Cardiac muscle cell (in vitro differentiated cells and primary cell): ENCODE data around the gene UQCR10. TPM values are rescaled to one million over a fixed set of nuclear protein-coding genes. Genes with fewer than 3 reads are reported as not detected.

Experiments
- DNase-seq, 2 donors: peaks; one replicate each; pipeline versions ENCODE4 v3.0.0 to v3.0.0-alpha.2; 2010 to 2017; ENCODE audit warnings: low read depth in 1 of 2, low spot score in 1 of 2
- H3K27ac ChIP-seq: fragments of 200-600 bp; sonication (generic); 2 replicates; pipeline ENCODE4 v1.5.1; 2016
- H3K27me3 ChIP-seq: fragments of 200-600 bp; sonication (generic); 2 replicates; pipeline ENCODE4 v1.6.0; 2016; ENCODE audit warnings: control low read depth
- H3K36me3 ChIP-seq: fragments of 200-600 bp; sonication (generic); 2 replicates; pipeline ENCODE4 v1.5.1; 2016; ENCODE audit warnings: control low read depth
- H3K4me1 ChIP-seq: fragments of 200-600 bp; sonication (generic); 2 replicates; pipeline ENCODE4 v1.8.1; 2017; ENCODE audit warnings: low read depth, mild to moderate bottlenecking, mixed run types
- H3K4me3 ChIP-seq: fragments of 200-600 bp; sonication (generic); 2 replicates; pipeline ENCODE4 v1.5.1; 2016; ENCODE audit warnings: mild to moderate bottlenecking
- H3K9me3 ChIP-seq: fragments of 200-600 bp; sonication (generic); 2 replicates; pipeline ENCODE4 v1.5.1; 2017; ENCODE audit warnings: low read depth, mild to moderate bottlenecking, control low read depth
- polyA plus RNA-seq: library from polyadenylated mRNA; unstranded; fragments of >200 nt; fragmentation: Nextera tagmentation; extraction: Ambion mirVana; gene quantifications from 2 replicates; pipeline ENCODE4 v1.2.1, GENCODE V29; 2016
- total RNA-seq: library from RNA; depleted of rRNA; stranded (reverse); fragments of >200 nt; gene quantifications from 2 replicates; pipeline ENCODE4 v1.2.3, GENCODE V29; 2016
- TF ChIP-seq, protein P1 (sequence below): IDR thresholded peaks from 2 replicates; pipeline ENCODE4 v1.5.1; 2012; ENCODE audit warnings: low read depth, mild to moderate bottlenecking, low read length

The UQCR10 gene
- total and polyA plus RNA-seq, 2 experiments from 2014 or later, result 107 to 613 TPM

- Histone ChIP-seq H3K27ac (no peak overlapping the region), H3K27me3 (no peaks in the 10 kb centered on the region), H3K36me3 (peaks cover 6% of the 10 kb centered on the region), H3K9me3 (no peaks in the 10 kb centered on the region), H3K4me1 (peaks cover 8% of the 10 kb centered on the region), H3K4me3 (peak overlapping the region; percentile 87)
- DNase-seq, result no peak
- TF ChIP-seq, protein P1, sequence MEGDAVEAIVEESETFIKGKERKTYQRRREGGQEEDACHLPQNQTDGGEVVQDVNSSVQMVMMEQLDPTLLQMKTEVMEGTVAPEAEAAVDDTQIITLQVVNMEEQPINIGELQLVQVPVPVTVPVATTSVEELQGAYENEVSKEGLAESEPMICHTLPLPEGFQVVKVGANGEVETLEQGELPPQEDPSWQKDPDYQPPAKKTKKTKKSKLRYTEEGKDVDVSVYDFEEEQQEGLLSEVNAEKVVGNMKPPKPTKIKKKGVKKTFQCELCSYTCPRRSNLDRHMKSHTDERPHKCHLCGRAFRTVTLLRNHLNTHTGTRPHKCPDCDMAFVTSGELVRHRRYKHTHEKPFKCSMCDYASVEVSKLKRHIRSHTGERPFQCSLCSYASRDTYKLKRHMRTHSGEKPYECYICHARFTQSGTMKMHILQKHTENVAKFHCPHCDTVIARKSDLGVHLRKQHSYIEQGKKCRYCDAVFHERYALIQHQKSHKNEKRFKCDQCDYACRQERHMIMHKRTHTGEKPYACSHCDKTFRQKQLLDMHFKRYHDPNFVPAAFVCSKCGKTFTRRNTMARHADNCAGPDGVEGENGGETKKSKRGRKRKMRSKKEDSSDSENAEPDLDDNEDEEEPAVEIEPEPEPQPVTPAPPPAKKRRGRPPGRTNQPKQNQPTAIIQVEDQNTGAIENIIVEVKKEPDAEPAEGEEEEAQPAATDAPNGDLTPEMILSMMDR, result no peak
These were observed 1.0 kb downstream of the UQCR10 start for GRCh38 chr22:29768052-29768693.

DNA sequence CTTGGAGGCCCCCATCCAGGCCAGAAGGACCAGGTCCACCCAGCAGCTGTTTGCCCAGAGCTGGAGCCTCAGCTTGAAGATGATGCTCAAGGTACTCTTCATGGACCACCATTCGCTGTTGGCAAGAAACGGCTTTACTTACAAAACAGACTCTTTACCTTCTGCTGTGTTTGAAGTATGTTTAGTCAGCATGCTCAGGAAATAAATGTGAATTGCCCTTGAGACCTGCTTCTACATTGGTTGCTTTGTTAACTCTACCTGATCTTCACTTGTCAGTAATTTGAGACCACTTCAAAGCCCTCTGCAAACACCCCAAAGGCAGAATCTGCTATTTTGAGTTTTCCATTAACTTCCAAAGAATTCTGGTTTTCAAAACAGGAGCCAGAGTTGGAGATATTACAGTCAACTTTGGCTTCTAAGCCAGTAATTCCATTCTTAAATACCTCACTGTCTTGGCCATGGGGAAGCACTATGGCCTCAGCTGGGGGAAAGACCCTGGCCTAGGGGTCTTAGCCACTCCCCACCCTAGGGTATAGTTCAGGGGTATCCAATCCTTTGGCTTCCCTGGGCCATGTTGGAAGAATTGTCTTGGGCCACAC, 2.7 kb downstream of the UQCR10 start:
- no peak overlapping the region for H3K4me3 ChIP-seq
- TF ChIP-seq, protein P1, result no peak
- no peak overlapping the region for H3K27ac ChIP-seq
- H3K27me3 ChIP-seq, result no peaks in the 10 kb centered on the region
- H3K9me3 ChIP-seq, result no peaks in the 10 kb centered on the region
- H3K4me1 ChIP-seq, result peaks cover 8% of the 10 kb centered on the region
- no peak for DNase-seq
- H3K36me3 ChIP-seq, result peaks cover 6% of the 10 kb centered on the region

DNA sequence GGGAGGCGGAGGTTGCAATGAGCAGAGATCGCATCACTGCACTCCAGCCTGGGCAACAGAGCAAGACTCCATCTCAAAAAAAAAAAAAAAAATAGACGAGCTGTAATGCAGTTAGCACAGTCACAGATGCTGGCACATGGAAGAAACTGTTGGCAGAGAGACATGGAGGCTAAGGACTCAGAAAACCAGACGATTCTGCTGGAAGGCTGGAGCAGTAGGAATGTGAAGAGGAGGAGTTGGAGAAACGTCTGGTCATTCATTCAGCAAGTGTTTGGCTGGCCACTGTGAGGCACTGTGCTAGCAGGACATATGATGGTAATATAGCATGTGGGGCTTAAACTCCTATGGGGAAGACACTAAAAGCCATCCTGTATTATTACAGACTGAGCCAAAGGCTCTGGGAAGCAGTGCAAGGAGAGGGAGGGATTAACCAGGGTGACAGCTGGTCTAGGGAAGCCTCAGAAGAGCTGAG, 5.0 kb downstream of the UQCR10 start:
- no peaks in the 10 kb centered on the region for H3K27me3 ChIP-seq
- TF ChIP-seq, protein P1, result peak; percentile 68
- no peak overlapping the region for H3K27ac ChIP-seq
- H3K9me3 ChIP-seq, result no peaks in the 10 kb centered on the region
- H3K4me1 ChIP-seq, result peaks cover 4% of the 10 kb centered on the region
- H3K4me3 ChIP-seq, result no peak overlapping the region
- peak in 1 of 2 donors; percentile 85 for DNase-seq
- peaks cover 6% of the 10 kb centered on the region for H3K36me3 ChIP-seq

DNA sequence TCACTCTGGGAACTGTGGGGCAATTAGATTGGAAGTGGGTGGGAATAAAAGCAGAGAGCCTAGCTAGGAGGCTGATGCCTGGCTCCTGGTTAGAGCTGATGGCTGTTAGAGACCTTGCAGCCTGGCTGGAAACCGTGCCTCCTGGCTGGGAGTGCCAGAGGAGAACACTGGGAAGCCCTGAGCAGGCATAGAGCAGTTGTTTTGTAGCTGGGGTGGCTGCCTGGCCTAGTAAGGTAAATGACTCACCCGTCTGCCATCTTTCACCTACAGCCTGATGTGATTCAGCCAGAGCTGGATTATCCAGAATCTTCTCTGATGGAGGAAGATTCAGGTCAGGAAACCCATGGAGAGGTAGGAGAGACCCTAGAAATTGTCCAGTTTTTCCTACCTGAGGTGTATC, 6.1 kb downstream of the UQCR10 start:
- DNase-seq, result peak in 1 of 2 donors; percentile 9
- Histone ChIP-seq H3K27me3 (no peaks in the 10 kb centered on the region), H3K4me3 (no peak overlapping the region), H3K9me3 (no peaks in the 10 kb centered on the region), H3K36me3 (peaks cover 6% of the 10 kb centered on the region), H3K4me1 (peaks cover 2% of the 10 kb centered on the region), H3K27ac (no peak overlapping the region)
- TF ChIP-seq, protein P1, result no peak

- DNase-seq, result no peak
- TF ChIP-seq, protein P1, result no peak
- Histone ChIP-seq H3K36me3 (no peaks in the 10 kb centered on the region), H3K4me1 (peaks cover 3% of the 10 kb centered on the region), H3K9me3 (no peaks in the 10 kb centered on the region), H3K4me3 (no peak overlapping the region), H3K27me3 (no peaks in the 10 kb centered on the region), H3K27ac (no peak overlapping the region)
These were observed 13.1 kb downstream of the UQCR10 start for GRCh38 chr22:29780220-29780619.
